ENCODE results near the gene IL3. TPM values are rescaled to one million over a fixed set of nuclear protein-coding genes. Genes with fewer than 3 reads are reported as not detected.
"Not testable (repeated sequence)": the region's sequence is repeated elsewhere in the genome, so short reads cannot be mapped to it uniquely, and the experiment has no call there.

IL3 gene
- total RNA-seq, 2 donors from 2014 or later = 0.32 to 9.0 TPM

DNA sequence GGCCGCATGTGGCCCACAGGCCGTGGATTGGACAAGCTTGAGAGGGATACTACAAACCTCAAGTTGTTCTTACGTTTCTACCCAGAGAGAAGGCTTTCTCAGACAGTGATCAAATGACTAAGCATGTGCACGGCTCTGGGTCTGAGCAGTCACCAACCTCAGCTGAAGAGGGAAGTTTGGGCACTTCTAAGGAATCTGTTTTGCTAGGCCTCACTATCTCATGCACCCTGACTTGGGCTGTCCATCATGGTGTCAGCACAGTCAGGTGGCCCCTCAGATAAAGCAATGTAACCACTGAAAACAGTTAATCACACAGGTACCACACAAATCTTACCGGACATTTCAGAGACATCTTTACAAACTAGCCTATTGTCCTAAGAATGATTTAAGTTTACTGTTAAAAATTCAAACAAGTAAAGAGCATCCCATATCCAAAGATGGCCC is 37.7 kb downstream of the IL3 start:
- Mint-ChIP-seq H3K36me3 (ENCODE audit: low read depth) (peaks cover 15% of the 10 kb centered on the region), H3K4me3 (peak overlapping the region; percentile 72), H3K4me1 (peaks cover 55% of the 10 kb centered on the region), H3K27me3 (no peaks in the 10 kb centered on the region), H3K27ac (peak overlapping the region; percentile 93), H3K9me3 (no peaks in the 10 kb centered on the region)
- peak; percentile 42 for ATAC-seq (replicated peaks)

DNA sequence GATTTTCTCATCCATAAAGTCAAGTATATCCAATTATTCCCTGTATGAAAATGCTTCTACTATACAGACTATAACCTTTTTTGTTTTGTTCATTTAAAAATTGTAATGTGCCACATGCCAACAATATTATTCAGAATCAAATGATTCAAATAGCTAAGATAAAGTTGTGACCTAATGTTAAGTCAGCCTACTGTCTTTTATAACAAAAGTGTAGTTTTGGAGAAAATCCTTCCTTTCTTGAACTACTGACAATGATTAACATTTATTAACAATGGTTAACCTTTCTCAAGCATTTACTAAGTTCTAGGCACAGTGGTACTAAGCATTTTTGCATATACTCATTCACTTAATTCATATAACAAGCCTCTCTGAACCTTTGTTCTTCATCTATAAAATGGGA is 38.2 kb downstream of the IL3 start:
- no peak for ATAC-seq (replicated peaks)
- Mint-ChIP-seq H3K9me3 (no peaks in the 10 kb centered on the region), H3K27ac (peak overlapping the region; percentile 93), H3K27me3 (no peaks in the 10 kb centered on the region), H3K4me1 (peaks cover 57% of the 10 kb centered on the region), H3K4me3 (peak overlapping the region; percentile 72), H3K36me3 (ENCODE audit: low read depth) (peaks cover 15% of the 10 kb centered on the region)

- H3K4me1 Mint-ChIP-seq = peaks cover 57% of the 10 kb centered on the region
- H3K4me3 Mint-ChIP-seq = peak overlapping the region; percentile 72
- H3K27ac Mint-ChIP-seq = peak overlapping the region; percentile 93
- H3K27me3 Mint-ChIP-seq = no peaks in the 10 kb centered on the region
- H3K36me3 Mint-ChIP-seq (ENCODE audit: low read depth) = peaks cover 15% of the 10 kb centered on the region
- peak; percentile 60 for ATAC-seq (replicated peaks)
- no peaks in the 10 kb centered on the region for H3K9me3 Mint-ChIP-seq
Observed at GRCh38 chr5:132099076-132099748, 38.8 kb downstream of the IL3 start.

- Mint-ChIP-seq H3K36me3 (ENCODE audit: low read depth) (peaks cover 15% of the 10 kb centered on the region), H3K27me3 (no peaks in the 10 kb centered on the region), H3K27ac (peak overlapping the region; percentile 93), H3K4me1 (peaks cover 63% of the 10 kb centered on the region), H3K4me3 (peak overlapping the region; percentile 72), H3K9me3 (no peaks in the 10 kb centered on the region)
- ATAC-seq (replicated peaks) = no peak
Observed at GRCh38 chr5:132099905-132100304, 39.5 kb downstream of the IL3 start.

DNA sequence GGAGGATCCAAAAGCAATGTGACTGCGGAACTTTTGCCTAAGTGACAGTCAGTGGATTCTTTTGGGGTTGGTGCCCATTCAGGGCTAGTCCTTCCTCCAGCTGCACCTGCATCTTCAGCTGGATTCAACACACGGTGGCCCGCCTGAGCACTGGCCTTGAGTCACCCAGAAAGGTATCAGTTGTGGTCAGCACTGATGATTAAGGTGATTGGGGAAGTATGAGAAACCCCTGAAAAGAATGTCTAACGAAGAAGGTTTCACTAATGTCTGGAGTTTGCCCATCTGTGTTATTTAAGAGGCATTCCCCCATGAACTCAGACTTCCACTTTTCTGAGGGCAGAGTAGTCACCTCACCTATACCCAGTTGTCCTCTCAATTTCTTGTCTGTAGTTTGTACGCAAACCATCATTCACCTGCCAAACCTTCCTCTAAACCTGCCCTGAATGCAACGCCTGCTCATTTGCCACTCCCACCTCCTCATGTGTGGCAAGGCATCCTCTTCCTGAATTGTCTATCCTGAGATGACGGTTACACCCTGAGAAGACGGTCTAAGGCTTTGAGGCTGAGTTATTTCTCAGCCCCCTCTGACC is 40.3 kb downstream of the IL3 start:
- peak overlapping the region; percentile 72 for H3K4me3 Mint-ChIP-seq
- no peaks in the 10 kb centered on the region for H3K9me3 Mint-ChIP-seq
- H3K27ac Mint-ChIP-seq = peak overlapping the region; percentile 93
- H3K4me1 Mint-ChIP-seq = peaks cover 60% of the 10 kb centered on the region
- H3K36me3 Mint-ChIP-seq (ENCODE audit: low read depth) = peaks cover 15% of the 10 kb centered on the region
- H3K27me3 Mint-ChIP-seq = no peaks in the 10 kb centered on the region
- peak; percentile 35 for ATAC-seq (replicated peaks)

- no peak for ATAC-seq (replicated peaks)
- H3K4me3 Mint-ChIP-seq = peak overlapping the region; percentile 72
- no peaks in the 10 kb centered on the region for H3K27me3 Mint-ChIP-seq
- H3K27ac Mint-ChIP-seq = peak overlapping the region; percentile 93
- H3K4me1 Mint-ChIP-seq = peaks cover 59% of the 10 kb centered on the region
- peaks cover 15% of the 10 kb centered on the region for H3K36me3 Mint-ChIP-seq (ENCODE audit: low read depth)
- no peaks in the 10 kb centered on the region for H3K9me3 Mint-ChIP-seq
Observed at GRCh38 chr5:132101385-132101880, 41.0 kb downstream of the IL3 start.

DNA sequence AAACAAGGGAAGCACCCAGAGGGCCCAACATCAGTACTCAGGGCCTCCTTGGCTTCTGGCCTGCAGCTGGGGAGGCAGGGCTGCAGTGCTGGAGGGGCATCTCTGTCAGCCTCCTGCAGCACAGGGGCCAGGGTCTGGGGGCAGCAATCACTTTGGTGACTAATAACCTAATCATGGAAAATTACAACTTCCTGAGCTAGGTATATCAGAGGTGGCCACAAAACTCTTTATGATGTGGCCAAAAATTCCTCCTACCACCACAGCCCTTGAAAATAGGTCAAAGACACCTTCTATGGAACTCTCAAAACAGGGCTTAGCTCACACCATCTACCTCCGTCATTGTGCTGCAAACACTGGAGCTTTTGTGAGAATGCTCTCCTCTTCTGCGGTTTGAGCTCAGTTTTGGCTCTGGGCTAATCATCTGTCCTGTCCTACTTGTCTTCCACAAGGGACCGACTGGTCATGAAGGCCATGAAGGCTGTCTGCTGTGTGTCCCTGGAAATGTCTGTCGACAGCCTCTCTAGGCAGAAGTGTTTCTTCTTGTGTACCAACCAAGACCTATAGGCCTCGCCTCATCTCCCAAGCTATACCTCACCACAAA is 41.7 kb downstream of the IL3 start:
- H3K4me3 Mint-ChIP-seq = peak overlapping the region; percentile 72
- peaks cover 54% of the 10 kb centered on the region for H3K4me1 Mint-ChIP-seq
- no peaks in the 10 kb centered on the region for H3K27me3 Mint-ChIP-seq
- H3K27ac Mint-ChIP-seq = peak overlapping the region; percentile 93
- no peaks in the 10 kb centered on the region for H3K9me3 Mint-ChIP-seq
- H3K36me3 Mint-ChIP-seq (ENCODE audit: low read depth) = peaks cover 15% of the 10 kb centered on the region
- ATAC-seq (replicated peaks) = peak; percentile 36

- Mint-ChIP-seq H3K9me3 (no peaks in the 10 kb centered on the region), H3K36me3 (ENCODE audit: low read depth) (peaks cover 15% of the 10 kb centered on the region)
Observed at GRCh38 chr5:132102944-132103331, 42.5 kb downstream of the IL3 start.

DNA sequence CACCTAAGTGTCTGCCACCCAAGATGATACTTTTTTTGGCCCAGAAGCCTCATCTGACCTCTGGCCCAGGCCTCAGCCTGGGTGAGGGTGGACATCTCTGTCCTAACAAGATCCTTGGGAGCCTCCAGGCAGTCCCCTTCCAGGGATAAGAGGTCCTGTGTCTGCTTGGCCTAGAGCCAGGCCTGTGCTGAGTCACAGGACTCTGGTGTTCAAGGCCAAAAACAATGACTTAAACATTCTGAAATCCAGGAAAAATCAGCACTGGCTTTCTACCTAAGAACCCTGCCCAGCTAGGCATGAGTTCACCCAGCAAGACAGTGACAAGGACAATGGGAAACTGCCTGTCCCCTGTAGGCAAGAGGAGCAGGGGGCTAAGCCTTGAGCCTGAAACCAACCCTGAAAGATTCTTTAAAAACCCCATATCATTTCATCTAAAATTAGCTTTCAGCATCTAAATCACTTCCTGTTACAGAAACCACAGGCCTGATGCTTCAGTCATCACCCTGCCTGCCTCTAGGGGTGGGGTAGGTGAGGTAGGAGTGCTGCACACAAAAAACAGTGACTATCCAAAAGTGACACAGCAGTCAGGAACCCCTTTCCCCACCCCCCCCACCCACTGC is 43.0 kb downstream of the IL3 start:
- Mint-ChIP-seq H3K36me3 (ENCODE audit: low read depth) (peaks cover 15% of the 10 kb centered on the region), H3K4me3 (peak overlapping the region; percentile 72), H3K27me3 (no peaks in the 10 kb centered on the region), H3K4me1 (peaks cover 54% of the 10 kb centered on the region), H3K9me3 (no peaks in the 10 kb centered on the region), H3K27ac (peak overlapping the region; percentile 93)
- peak; percentile 52 for ATAC-seq (replicated peaks)

More at GRCh38 chr5:132102944-132103331, 42.5 kb downstream of the IL3 start:
- Mint-ChIP-seq H3K27me3 (no peaks in the 10 kb centered on the region), H3K4me3 (peak overlapping the region; percentile 72), H3K27ac (peak overlapping the region; percentile 93), H3K4me1 (peaks cover 54% of the 10 kb centered on the region)
- ATAC-seq (replicated peaks) = no peak

GRCh38 chr5:132103969-132104391 is 43.5 kb downstream of the IL3 start:
- H3K27ac Mint-ChIP-seq = peak overlapping the region; percentile 93
- H3K4me1 Mint-ChIP-seq = peaks cover 50% of the 10 kb centered on the region
- peaks cover 12% of the 10 kb centered on the region for H3K36me3 Mint-ChIP-seq (ENCODE audit: low read depth)
- ATAC-seq (replicated peaks) = no peak
- peak overlapping the region; percentile 72 for H3K4me3 Mint-ChIP-seq
- H3K9me3 Mint-ChIP-seq = no peaks in the 10 kb centered on the region
- H3K27me3 Mint-ChIP-seq = no peaks in the 10 kb centered on the region

DNA sequence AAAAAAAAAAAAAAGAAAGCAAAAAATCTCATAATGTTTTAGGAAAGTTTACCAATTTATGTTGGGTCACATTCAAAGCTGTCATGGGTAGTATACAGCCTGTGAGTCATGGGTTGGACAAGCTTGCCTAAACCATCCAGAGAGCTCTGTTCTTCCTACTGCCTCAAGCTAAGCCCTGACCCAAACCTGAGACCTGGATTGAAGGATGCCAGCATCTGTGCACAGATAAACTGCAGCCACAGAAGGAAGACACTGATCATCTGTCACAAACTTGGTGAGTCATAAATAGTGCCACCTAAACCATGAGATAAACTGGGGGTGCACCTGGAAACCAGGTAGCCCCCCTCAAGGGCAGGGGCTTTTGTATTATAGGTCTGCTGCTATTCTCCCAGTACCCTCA is 44.1 kb downstream of the IL3 start:
- Mint-ChIP-seq H3K27ac (peak overlapping the region; percentile 93), H3K4me1 (peaks cover 45% of the 10 kb centered on the region), H3K4me3 (peak overlapping the region; percentile 72), H3K9me3 (no peaks in the 10 kb centered on the region), H3K27me3 (no peaks in the 10 kb centered on the region), H3K36me3 (ENCODE audit: low read depth) (peaks cover 6% of the 10 kb centered on the region)
- no peak for ATAC-seq (replicated peaks)

GRCh38 chr5:132105688-132106087 is 45.2 kb downstream of the IL3 start:
- Mint-ChIP-seq H3K36me3 (ENCODE audit: low read depth) (no peaks in the 10 kb centered on the region), H3K4me3 (peak overlapping the region; percentile 72), H3K4me1 (peaks cover 48% of the 10 kb centered on the region), H3K27me3 (no peaks in the 10 kb centered on the region), H3K9me3 (no peaks in the 10 kb centered on the region), H3K27ac (peak overlapping the region; percentile 34)
- no peak for ATAC-seq (replicated peaks)

DNA sequence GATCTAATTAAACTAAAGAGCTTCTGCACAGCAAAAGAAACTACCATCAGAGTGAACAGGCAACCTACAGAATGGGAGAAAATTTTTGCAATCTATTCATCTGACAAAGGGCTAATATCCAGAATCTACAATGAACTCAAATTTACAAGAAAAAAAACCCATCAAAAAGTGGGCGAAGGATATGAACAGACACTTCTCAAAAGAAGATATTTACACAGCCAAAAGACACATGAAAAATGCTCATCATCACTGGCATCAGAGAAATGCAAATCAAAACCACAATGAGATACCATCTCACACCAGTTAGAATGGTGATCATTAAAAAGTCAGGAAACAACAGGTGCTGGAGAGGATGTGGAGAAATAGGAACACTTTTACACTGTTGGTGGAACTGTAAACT is 48.0 kb downstream of the IL3 start:
- not testable (repeated sequence) for H3K36me3 Mint-ChIP-seq (ENCODE audit: low read depth); ATAC-seq (replicated peaks); H3K27me3 Mint-ChIP-seq; H3K27ac Mint-ChIP-seq; H3K9me3 Mint-ChIP-seq
- H3K4me3 Mint-ChIP-seq = peak overlapping the region; percentile 44
- peaks cover 58% of the 10 kb centered on the region for H3K4me1 Mint-ChIP-seq

DNA sequence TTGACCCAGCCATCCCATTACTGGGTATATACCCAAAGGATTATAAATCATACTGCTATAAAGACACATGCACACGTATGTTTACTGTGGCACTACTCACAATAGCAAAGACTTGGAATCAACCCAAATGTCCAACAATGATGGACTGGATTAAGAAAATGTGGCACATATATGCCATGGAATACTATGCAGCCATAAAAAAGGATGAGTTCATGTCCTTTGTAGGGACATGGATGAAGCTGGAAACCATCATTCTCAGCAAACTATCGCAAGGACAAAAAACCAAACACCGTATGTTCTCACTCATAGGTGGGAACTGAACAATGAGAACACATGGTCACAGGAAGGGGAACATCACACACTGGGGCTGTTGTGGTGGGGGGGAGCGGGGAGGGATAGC is 48.5 kb downstream of the IL3 start:
- not testable (repeated sequence) for H3K9me3 Mint-ChIP-seq; H3K36me3 Mint-ChIP-seq (ENCODE audit: low read depth); H3K27ac Mint-ChIP-seq; H3K27me3 Mint-ChIP-seq; ATAC-seq (replicated peaks)
- H3K4me1 Mint-ChIP-seq = peaks cover 57% of the 10 kb centered on the region
- H3K4me3 Mint-ChIP-seq = peak overlapping the region; percentile 44

Data from activated T-helper 17 cell treated with anti-CD3 and anti-CD28 coated beads, Interleukin-2, amount 50 U/mL, for 72 hours (primary cell).